Measurements from ENCODE around the gene TMEM63C.

The TMEM63C gene

GRCh38 chr14:77286576-77286975 is 105.0 kb downstream of the TMEM63C start:
- H3K27ac ChIP-seq (ENCODE audit: low read depth, low read length, poor library complexity, severe bottlenecking), result no peak overlapping the region
- H2AFZ ChIP-seq (ENCODE audit: low read length), result no peak overlapping the region
- TF ChIP-seq EZH2 (IDR thresholded peaks at IDR 0.05; ENCODE audit: borderline replicate concordance, low read length), result no peak
- no peak for TF ChIP-seq CTCF (IDR thresholded peaks at IDR 0.05; ENCODE audit: low read length)
- peaks cover 8% of the 10 kb centered on the region; the same call in 1 of the 2 replicates for H3K36me3 ChIP-seq (ENCODE audit: insufficient read depth, low read length)
- H3K4me1 ChIP-seq (ENCODE audit: insufficient read depth, low read length, severe bottlenecking), result no peaks in the 10 kb centered on the region
- no peaks in the 10 kb centered on the region for H3K9me2 ChIP-seq (ENCODE audit: low read depth, low read length)
- no peak overlapping the region for H3K9ac ChIP-seq (ENCODE audit: low read length)
- H3K79me2 ChIP-seq (ENCODE audit: insufficient read depth, low read length), result no peaks in the 10 kb centered on the region
- H3F3A ChIP-seq (ENCODE audit: insufficient read depth, low read length), result no peaks in the 10 kb centered on the region
- no peaks in the 10 kb centered on the region for H3K9me3 ChIP-seq (ENCODE audit: low read length)
- H4K20me1 ChIP-seq (ENCODE audit: insufficient read depth, low read length), result no peaks in the 10 kb centered on the region
- H3K4me2 ChIP-seq (ENCODE audit: low read length), result no peak overlapping the region
- H3K4me3 ChIP-seq (ENCODE audit: low read depth, low read length, poor library complexity, severe bottlenecking), result no peak overlapping the region
- no peaks in the 10 kb centered on the region for H3K27me3 ChIP-seq (ENCODE audit: insufficient read depth, low read length)

GRCh38 chr14:77290705-77291104 is 109.1 kb downstream of the TMEM63C start:
- no peaks in the 10 kb centered on the region for H3K27me3 ChIP-seq (ENCODE audit: insufficient read depth, low read length)
- no peaks in the 10 kb centered on the region for H3F3A ChIP-seq (ENCODE audit: insufficient read depth, low read length)
- TF ChIP-seq CTCF (IDR thresholded peaks at IDR 0.05; ENCODE audit: low read length) (peak; percentile 30; the same call in 1 of the 2 replicates), EZH2 (IDR thresholded peaks at IDR 0.05; ENCODE audit: borderline replicate concordance, low read length) (no peak)
- no peaks in the 10 kb centered on the region for H3K9me2 ChIP-seq (ENCODE audit: low read depth, low read length)
- no peaks in the 10 kb centered on the region for H3K4me1 ChIP-seq (ENCODE audit: insufficient read depth, low read length, severe bottlenecking)
- no peaks in the 10 kb centered on the region for H3K9me3 ChIP-seq (ENCODE audit: low read length)
- no peak overlapping the region for H3K4me3 ChIP-seq (ENCODE audit: low read depth, low read length, poor library complexity, severe bottlenecking)
- H4K20me1 ChIP-seq (ENCODE audit: insufficient read depth, low read length), result no peaks in the 10 kb centered on the region
- no peak overlapping the region for H3K9ac ChIP-seq (ENCODE audit: low read length)
- H3K27ac ChIP-seq (ENCODE audit: low read depth, low read length, poor library complexity, severe bottlenecking), result no peak overlapping the region
- H3K79me2 ChIP-seq (ENCODE audit: insufficient read depth, low read length), result no peaks in the 10 kb centered on the region
- H2AFZ ChIP-seq (ENCODE audit: low read length), result no peak overlapping the region
- H3K4me2 ChIP-seq (ENCODE audit: low read length), result no peak overlapping the region
- H3K36me3 ChIP-seq (ENCODE audit: insufficient read depth, low read length), result peaks cover 12% of the 10 kb centered on the region; the same call in 1 of the 2 replicates

- H3K4me1 ChIP-seq (ENCODE audit: insufficient read depth, low read length, severe bottlenecking), result no peaks in the 10 kb centered on the region
- no peak for TF ChIP-seq EZH2 (IDR thresholded peaks at IDR 0.05; ENCODE audit: borderline replicate concordance, low read length)
- H3K27ac ChIP-seq (ENCODE audit: low read depth, low read length, poor library complexity, severe bottlenecking), result no peak overlapping the region
- H4K20me1 ChIP-seq (ENCODE audit: insufficient read depth, low read length), result no peaks in the 10 kb centered on the region
- H3K79me2 ChIP-seq (ENCODE audit: insufficient read depth, low read length), result no peaks in the 10 kb centered on the region
- no peaks in the 10 kb centered on the region for H3K9me2 ChIP-seq (ENCODE audit: low read depth, low read length)
- H3F3A ChIP-seq (ENCODE audit: insufficient read depth, low read length), result no peaks in the 10 kb centered on the region
- no peaks in the 10 kb centered on the region for H3K9me3 ChIP-seq (ENCODE audit: low read length)
- H3K9ac ChIP-seq (ENCODE audit: low read length), result no peak overlapping the region
- H2AFZ ChIP-seq (ENCODE audit: low read length), result no peak overlapping the region
- H3K4me2 ChIP-seq (ENCODE audit: low read length), result no peak overlapping the region
- H3K36me3 ChIP-seq (ENCODE audit: insufficient read depth, low read length), result peaks cover 6% of the 10 kb centered on the region; the same call in 1 of the 2 replicates
- H3K4me3 ChIP-seq (ENCODE audit: low read depth, low read length, poor library complexity, severe bottlenecking), result no peak overlapping the region
- H3K27me3 ChIP-seq (ENCODE audit: insufficient read depth, low read length), result no peaks in the 10 kb centered on the region
These were observed 114.6 kb downstream of the TMEM63C start for GRCh38 chr14:77296155-77296554.

DNA sequence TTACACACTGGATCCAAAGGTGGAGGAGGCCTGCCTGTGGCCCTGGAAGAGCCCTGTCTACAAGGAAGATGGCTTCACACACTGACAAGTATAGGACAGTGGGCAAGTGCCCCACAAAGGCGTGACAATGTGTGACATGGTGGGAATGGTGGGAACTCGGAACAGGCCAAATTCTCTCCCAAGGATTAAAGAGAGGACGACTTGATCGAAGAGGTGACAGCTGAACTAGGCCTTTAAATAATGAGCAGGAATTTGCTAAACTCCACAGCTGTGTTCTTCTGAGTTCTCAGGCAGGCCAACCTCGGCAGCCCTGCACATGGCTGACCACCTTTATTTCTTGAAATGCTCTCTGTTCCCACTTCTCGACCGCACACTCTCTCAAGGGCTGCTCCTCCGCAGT is 115.3 kb downstream of the TMEM63C start:
- no peaks in the 10 kb centered on the region for H3F3A ChIP-seq (ENCODE audit: insufficient read depth, low read length)
- H3K79me2 ChIP-seq (ENCODE audit: insufficient read depth, low read length), result no peaks in the 10 kb centered on the region
- no peaks in the 10 kb centered on the region for H3K9me3 ChIP-seq (ENCODE audit: low read length)
- no peaks in the 10 kb centered on the region for H4K20me1 ChIP-seq (ENCODE audit: insufficient read depth, low read length)
- no peak overlapping the region for H2AFZ ChIP-seq (ENCODE audit: low read length)
- no peaks in the 10 kb centered on the region for H3K9me2 ChIP-seq (ENCODE audit: low read depth, low read length)
- H3K4me3 ChIP-seq (ENCODE audit: low read depth, low read length, poor library complexity, severe bottlenecking), result no peak overlapping the region
- H3K27ac ChIP-seq (ENCODE audit: low read depth, low read length, poor library complexity, severe bottlenecking), result no peak overlapping the region
- TF ChIP-seq EZH2 (IDR thresholded peaks at IDR 0.05; ENCODE audit: borderline replicate concordance, low read length), result no peak
- no peak for TF ChIP-seq CTCF (IDR thresholded peaks at IDR 0.05; ENCODE audit: low read length)
- H3K36me3 ChIP-seq (ENCODE audit: insufficient read depth, low read length), result peaks cover 6% of the 10 kb centered on the region; the same call in 1 of the 2 replicates
- H3K4me2 ChIP-seq (ENCODE audit: low read length), result no peak overlapping the region
- no peaks in the 10 kb centered on the region for H3K27me3 ChIP-seq (ENCODE audit: insufficient read depth, low read length)
- H3K4me1 ChIP-seq (ENCODE audit: insufficient read depth, low read length, severe bottlenecking), result no peaks in the 10 kb centered on the region
- no peak overlapping the region for H3K9ac ChIP-seq (ENCODE audit: low read length)

All from OCI-LY1 (cell line).